HepG2 (cell line): ENCODE measurements around the gene BRCA1. TPM values are rescaled to one million over a fixed set of nuclear protein-coding genes. Genes with fewer than 3 reads are reported as not detected.

Experiments
- ATF7-NPFF ChIP-seq: sonication (generic); formaldehyde crosslinking; IDR thresholded peaks from 2 replicates; pipeline ENCODE4 v1.8.1; 2023; ENCODE audit warnings: mild to moderate bottlenecking, low read depth, missing genetic modification reagents, moderate library complexity
- EEA1 ChIP-seq: sonication (generic); formaldehyde crosslinking; IDR thresholded peaks from 2 replicates; pipeline ENCODE4 v1.5.1; 2020; ENCODE audit warnings: mild to moderate bottlenecking, missing genetic modification reagents, borderline replicate concordance
- HOXA5 ChIP-seq: sonication (generic); formaldehyde crosslinking; IDR thresholded peaks from 2 replicates; pipeline ENCODE4 v1.4.0; 2020; ENCODE audit warnings: missing genetic modification reagents
- NR2F6 ChIP-seq, 2 experiments: IDR thresholded peaks; 2 replicates each; pipeline ENCODE4 v1.6.1; 2016; ENCODE audit warnings: antibody characterized with exemption in 1 of 2, mild to moderate bottlenecking in 1 of 2
- RORA ChIP-seq: sonication (generic); formaldehyde crosslinking; IDR thresholded peaks from 2 replicates; pipeline ENCODE4 v1.5.0; 2020; ENCODE audit warnings: mild to moderate bottlenecking, missing genetic modification reagents, moderate library complexity
- SKI ChIP-seq: fragments of 450-650 bp; IDR thresholded peaks from one replicate; pipeline ENCODE4 v1.6.1; 2018; ENCODE audit warnings: mild to moderate bottlenecking; ENCODE audit not compliant: partially characterized antibody
- SRY ChIP-seq: sonication (generic); formaldehyde crosslinking; IDR thresholded peaks from 2 replicates; pipeline ENCODE4 v1.8.0; 2022; ENCODE audit warnings: mild to moderate bottlenecking, missing genetic modification reagents
- TBL1XR1 ChIP-seq: fragments of 150-350 bp; IDR thresholded peaks from 2 replicates; pipeline ENCODE4 v1.6.1; 2014; ENCODE audit warnings: borderline replicate concordance, low read length; ENCODE audit not compliant: partially characterized antibody
- ZFP41 ChIP-seq: sonication (generic); formaldehyde crosslinking; IDR thresholded peaks from 2 replicates; pipeline ENCODE4 v1.4.0; 2020; ENCODE audit warnings: mild to moderate bottlenecking, missing genetic modification reagents, borderline replicate concordance
- ZNF143 ChIP-seq: sonication (generic); formaldehyde crosslinking; IDR thresholded peaks from 2 replicates; pipeline ENCODE4 v1.4.0; 2020; ENCODE audit warnings: missing genetic modification reagents
- ZNF230 ChIP-seq: sonication (generic); formaldehyde crosslinking; IDR thresholded peaks from 2 replicates; pipeline ENCODE4 v1.4.0; 2020; ENCODE audit warnings: mild to moderate bottlenecking, missing genetic modification reagents
- ZNF337 ChIP-seq: sonication (generic); formaldehyde crosslinking; IDR thresholded peaks from 2 replicates; pipeline ENCODE4 v1.5.1; 2020; ENCODE audit warnings: missing genetic modification reagents, low read depth, mild to moderate bottlenecking, borderline replicate concordance
- polyA plus RNA-seq, 8 experiments: library from polyadenylated mRNA; depleted of rRNA in 3 of 8; stranded (reverse) in 7 of 8; unstranded in 1 of 8; fragments of >200 nt; fragmentation: Illumina TruSeq in 4 of 8; extraction: Trizol in 4 of 8; gene quantifications; 2 replicates each; pipeline versions ENCODE4 v1.2.1 to v1.2.3, GENCODE V29; 2011 to 2016; ENCODE audit warnings: low read depth in 4 of 8, missing spikeins in 1 of 8, mixed read lengths in 1 of 8; ENCODE audit not compliant: insufficient read depth in 1 of 8
- total RNA-seq, 5 experiments: library from RNA; depleted of rRNA; stranded (reverse); fragments of >200 nt; fragmentation: Illumina TruSeq; extraction: Trizol; gene quantifications; 2 replicates each; pipeline ENCODE4 v1.2.3, GENCODE V29; 2016; ENCODE audit warnings: low read depth in 1 of 5
- TF ChIP-seq, protein P1 (sequence below): sonication (generic); formaldehyde crosslinking; IDR thresholded peaks from 2 replicates; pipeline ENCODE4 v1.8.0; 2023; ENCODE audit warnings: mild to moderate bottlenecking, missing genetic modification reagents
- TF ChIP-seq, protein P2 (sequence below): sonication (generic); formaldehyde crosslinking; IDR thresholded peaks from 2 replicates; pipeline ENCODE4 v1.5.1; 2020; ENCODE audit warnings: mild to moderate bottlenecking, missing genetic modification reagents, moderate library complexity
- TF ChIP-seq, protein P3 (sequence below): sonication (generic); formaldehyde crosslinking; IDR thresholded peaks from 2 replicates; pipeline ENCODE4 v1.9.0; 2021; ENCODE audit warnings: missing genetic modification reagents, borderline replicate concordance

Gene BRCA1
- total and polyA plus RNA-seq, 2 of the 13 experiments (the other 11 are each of a cell fraction or from before 2014, with no cell fraction given): 13.3 to 37.5 TPM

- TF ChIP-seq RORA (CRISPR knock-in tag) (no peak), ZFP41 (peak; percentile 66; the same call in 1 of the 2 replicates), ATF7-NPFF (peak; percentile 63; the same call in 1 of the 2 replicates), EEA1 (CRISPR knock-in tag) (no peak), ZNF143 (CRISPR knock-in tag) (no peak), HOXA5 (CRISPR knock-in tag) (0 out of 2 replicates have a peak, but pooled peaks have one; percentile 42), TBL1XR1 (peak; percentile 65), SRY (0 out of 2 replicates have a peak, but pooled peaks have one; percentile 5), ZNF337 (CRISPR knock-in tag) (0 out of 2 replicates have a peak, but pooled peaks have one; percentile 23), SKI (peak; percentile 46), ZNF230 (CRISPR knock-in tag) (no peak; the same call in 1 of the 2 replicates), NR2F6 (IDR thresholded peaks at IDR 0.05) (peak; percentile 95), NR2F6 (CRISPR knock-in tag; IDR thresholded peaks at IDR 0.05) (peak; percentile 88)
- TF ChIP-seq, protein P1, sequence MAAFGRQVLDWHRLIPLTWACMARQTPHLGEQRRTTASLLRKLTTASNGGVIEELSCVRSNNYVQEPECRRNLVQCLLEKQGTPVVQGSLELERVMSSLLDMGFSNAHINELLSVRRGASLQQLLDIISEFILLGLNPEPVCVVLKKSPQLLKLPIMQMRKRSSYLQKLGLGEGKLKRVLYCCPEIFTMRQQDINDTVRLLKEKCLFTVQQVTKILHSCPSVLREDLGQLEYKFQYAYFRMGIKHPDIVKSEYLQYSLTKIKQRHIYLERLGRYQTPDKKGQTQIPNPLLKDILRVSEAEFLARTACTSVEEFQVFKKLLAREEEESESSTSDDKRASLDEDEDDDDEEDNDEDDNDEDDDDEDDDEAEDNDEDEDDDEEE (CRISPR knock-in tag): no peak
- TF ChIP-seq, protein P2, sequence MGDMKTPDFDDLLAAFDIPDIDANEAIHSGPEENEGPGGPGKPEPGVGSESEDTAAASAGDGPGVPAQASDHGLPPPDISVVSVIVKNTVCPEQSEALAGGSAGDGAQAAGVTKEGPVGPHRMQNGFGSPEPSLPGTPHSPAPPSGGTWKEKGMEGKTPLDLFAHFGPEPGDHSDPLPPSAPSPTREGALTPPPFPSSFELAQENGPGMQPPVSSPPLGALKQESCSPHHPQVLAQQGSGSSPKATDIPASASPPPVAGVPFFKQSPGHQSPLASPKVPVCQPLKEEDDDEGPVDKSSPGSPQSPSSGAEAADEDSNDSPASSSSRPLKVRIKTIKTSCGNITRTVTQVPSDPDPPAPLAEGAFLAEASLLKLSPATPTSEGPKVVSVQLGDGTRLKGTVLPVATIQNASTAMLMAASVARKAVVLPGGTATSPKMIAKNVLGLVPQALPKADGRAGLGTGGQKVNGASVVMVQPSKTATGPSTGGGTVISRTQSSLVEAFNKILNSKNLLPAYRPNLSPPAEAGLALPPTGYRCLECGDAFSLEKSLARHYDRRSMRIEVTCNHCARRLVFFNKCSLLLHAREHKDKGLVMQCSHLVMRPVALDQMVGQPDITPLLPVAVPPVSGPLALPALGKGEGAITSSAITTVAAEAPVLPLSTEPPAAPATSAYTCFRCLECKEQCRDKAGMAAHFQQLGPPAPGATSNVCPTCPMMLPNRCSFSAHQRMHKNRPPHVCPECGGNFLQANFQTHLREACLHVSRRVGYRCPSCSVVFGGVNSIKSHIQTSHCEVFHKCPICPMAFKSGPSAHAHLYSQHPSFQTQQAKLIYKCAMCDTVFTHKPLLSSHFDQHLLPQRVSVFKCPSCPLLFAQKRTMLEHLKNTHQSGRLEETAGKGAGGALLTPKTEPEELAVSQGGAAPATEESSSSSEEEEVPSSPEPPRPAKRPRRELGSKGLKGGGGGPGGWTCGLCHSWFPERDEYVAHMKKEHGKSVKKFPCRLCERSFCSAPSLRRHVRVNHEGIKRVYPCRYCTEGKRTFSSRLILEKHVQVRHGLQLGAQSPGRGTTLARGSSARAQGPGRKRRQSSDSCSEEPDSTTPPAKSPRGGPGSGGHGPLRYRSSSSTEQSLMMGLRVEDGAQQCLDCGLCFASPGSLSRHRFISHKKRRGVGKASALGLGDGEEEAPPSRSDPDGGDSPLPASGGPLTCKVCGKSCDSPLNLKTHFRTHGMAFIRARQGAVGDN (CRISPR knock-in tag): peak; percentile 89
- TF ChIP-seq, protein P3, sequence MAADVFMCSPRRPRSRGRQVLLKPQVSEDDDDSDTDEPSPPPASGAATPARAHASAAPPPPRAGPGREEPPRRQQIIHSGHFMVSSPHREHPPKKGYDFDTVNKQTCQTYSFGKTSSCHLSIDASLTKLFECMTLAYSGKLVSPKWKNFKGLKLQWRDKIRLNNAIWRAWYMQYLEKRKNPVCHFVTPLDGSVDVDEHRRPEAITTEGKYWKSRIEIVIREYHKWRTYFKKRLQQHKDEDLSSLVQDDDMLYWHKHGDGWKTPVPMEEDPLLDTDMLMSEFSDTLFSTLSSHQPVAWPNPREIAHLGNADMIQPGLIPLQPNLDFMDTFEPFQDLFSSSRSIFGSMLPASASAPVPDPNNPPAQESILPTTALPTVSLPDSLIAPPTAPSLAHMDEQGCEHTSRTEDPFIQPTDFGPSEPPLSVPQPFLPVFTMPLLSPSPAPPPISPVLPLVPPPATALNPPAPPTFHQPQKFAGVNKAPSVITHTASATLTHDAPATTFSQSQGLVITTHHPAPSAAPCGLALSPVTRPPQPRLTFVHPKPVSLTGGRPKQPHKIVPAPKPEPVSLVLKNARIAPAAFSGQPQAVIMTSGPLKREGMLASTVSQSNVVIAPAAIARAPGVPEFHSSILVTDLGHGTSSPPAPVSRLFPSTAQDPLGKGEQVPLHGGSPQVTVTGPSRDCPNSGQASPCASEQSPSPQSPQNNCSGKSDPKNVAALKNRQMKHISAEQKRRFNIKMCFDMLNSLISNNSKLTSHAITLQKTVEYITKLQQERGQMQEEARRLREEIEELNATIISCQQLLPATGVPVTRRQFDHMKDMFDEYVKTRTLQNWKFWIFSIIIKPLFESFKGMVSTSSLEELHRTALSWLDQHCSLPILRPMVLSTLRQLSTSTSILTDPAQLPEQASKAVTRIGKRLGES: no peak
Observed at GRCh38 chr17:43169561-43170139, 44.5 kb upstream of the BRCA1 start (continued).
